HG03432 (cell line): ENCODE data around the gene OARD1.

ENCODE experiments used
- ATAC-seq: cut with Tn5 transposase; IDR thresholded peaks from one replicate; pipeline ENCODE4 v1.9.1; 2021; ENCODE audit warnings: mild to moderate bottlenecking, moderate library complexity; ENCODE audit not compliant: unreplicated experiment

The OARD1 gene

GRCh38 chr6:41075651-41076626, 3.8 kb upstream of the OARD1 start:
- ATAC-seq, result no peak

- ATAC-seq, result no peak
These were observed 2.7 kb upstream of the OARD1 start for GRCh38 chr6:41074692-41075436.

DNA sequence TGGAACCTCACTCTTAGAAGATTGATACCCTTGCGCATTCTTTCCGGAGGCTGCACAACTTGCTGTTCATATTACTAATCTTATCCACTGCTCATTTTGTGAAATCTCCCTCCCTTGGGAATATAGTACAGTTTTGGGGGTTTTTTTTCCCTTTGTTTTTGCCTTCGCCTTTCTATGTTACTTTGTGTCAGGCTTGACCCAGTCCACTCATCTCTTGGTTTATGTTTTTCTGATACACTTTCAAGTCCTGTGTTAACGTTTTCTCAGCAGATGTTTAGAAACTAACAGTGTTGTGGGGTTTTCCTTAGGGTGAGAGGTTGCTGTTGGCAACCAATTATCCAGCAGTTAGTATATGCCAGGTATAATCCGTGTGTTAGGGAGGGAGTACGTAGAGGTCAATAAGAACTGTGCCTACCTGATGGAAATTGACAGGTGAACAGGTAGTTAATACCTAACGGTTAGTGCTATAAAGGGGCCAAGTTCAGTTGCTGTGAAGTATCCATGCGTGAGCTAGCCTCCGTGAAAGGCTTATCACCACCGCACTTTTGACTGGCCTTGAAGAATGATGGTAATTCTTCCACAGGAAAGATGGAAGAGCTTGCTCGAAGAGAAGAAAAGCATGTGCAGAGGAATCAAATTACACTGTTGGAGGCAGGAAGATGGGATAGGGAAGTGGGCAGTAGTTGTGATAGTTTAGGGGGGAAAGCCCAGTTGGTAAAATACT, 2.0 kb upstream of the OARD1 start:
- no peak for ATAC-seq

DNA sequence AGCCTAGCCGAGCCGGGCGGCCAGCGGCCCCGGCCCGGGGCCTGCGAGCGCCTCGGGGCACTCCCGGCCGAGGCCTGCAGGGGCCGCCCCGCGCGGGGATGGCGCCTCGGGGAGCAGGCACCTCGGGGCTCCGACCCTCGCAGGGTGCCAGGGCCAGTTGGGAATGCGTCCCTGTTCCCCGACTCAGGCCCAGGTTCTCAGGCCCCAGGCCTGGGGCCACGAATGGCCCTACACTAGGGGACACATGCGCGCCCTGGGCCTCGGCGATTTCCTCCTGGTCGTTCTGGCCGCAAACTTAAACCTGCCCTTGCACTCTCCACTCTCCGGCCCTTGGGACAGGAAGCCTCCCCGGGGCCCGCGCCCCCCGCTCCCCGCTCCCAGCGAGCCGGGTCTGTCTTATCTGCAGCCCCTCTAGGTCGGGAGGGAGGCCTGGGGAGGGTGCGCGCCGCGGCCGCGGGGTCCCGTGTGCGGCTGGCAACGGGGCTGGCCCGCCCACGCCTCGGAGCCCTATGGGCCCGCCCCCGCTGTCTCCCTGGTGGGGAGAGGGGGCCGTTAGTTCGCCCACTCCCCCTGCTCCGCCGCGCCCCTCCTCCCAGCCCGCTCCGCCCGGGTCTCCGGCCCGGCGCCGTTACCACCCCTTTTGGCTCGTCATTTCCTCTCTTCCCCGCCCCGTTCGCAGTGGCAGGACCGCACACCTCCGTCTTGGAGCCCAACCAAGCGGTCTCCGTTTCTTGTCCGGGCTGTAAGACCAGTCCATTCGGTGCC, 1.2 kb upstream of the OARD1 start:
- peak; percentile 34 for ATAC-seq

- peak; percentile 68 for ATAC-seq
These were observed 663 bp upstream of the OARD1 start, which contains the start of gene NFYA for GRCh38 chr6:41072836-41073202. TSS of gene NFYA (plus strand) at chr6:41072974. CDS start at chr6:41079090, 6,116 bp downstream.

DNA sequence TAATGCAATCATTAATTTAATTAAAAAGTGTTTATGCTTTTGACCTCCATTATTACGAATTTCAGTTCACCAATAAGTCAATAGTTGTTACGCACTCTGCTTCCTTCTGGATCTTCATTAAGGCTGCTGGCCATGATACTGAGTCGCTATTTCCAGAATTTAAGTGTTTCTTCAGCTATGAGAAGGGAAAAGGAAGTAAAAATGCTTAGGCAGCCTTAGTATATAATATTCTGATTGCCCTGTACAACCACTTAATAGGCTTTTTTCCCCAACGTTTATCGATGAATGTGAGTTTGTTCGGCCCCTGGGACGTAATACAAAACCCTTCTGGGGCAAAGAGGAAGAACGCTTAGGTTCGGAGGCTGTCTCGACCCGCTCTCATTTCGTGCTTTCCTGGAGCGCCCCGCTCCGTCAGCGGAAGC, 644 bp downstream of the OARD1 start:
- no peak for ATAC-seq

- ATAC-seq, result no peak
These were observed 5.3 kb downstream of the OARD1 start for GRCh38 chr6:41066867-41067304.

DNA sequence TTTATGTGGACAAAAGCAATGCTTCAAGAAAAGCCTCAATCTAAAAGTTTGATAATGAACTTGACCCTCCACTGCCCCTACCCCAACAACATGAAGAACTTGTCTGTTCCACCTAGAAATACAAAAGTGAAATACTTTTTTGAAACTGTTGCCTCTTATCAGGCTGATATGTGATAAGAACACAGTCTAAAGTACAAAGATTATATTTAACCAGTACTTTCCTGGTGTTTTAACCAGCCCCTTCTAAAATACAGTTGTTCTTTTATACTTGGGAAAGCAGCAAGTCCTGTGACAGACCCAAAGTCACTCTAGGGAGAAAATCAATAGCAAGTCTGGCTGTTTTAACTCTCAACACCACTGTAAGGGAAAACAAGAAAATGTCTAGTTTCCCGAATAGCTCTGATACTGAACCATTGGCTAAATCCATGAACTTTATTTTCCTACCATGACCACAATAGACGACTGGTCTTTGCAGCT, 6.6 kb downstream of the OARD1 start:
- no peak for ATAC-seq

GRCh38 chr6:41064841-41065240, 7.3 kb downstream of the OARD1 start:
- no peak for ATAC-seq

GRCh38 chr6:41063884-41064285, 8.3 kb downstream of the OARD1 start:
- no peak for ATAC-seq

DNA sequence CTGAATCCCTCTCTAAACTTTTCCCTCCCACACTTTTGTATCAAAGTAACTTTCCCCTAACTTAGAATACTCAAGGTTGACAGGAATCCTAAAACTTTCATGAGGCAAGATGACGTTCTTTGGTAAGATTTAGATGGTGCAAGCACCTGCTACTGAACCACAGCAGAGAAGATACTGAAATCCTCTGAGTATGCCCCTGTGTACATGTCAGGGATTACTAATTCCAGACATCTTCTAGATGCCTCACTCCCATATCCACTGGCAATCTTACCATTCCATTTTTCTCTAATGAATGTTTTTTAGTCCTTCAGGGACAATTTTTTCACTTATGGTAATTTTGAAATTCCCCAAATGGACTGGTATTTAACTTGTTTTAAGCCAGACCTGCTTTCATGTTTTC, 10.1 kb downstream of the OARD1 start:
- ATAC-seq, result no peak

GRCh38 chr6:41061196-41061726, 10.9 kb downstream of the OARD1 start:
- no peak for ATAC-seq

DNA sequence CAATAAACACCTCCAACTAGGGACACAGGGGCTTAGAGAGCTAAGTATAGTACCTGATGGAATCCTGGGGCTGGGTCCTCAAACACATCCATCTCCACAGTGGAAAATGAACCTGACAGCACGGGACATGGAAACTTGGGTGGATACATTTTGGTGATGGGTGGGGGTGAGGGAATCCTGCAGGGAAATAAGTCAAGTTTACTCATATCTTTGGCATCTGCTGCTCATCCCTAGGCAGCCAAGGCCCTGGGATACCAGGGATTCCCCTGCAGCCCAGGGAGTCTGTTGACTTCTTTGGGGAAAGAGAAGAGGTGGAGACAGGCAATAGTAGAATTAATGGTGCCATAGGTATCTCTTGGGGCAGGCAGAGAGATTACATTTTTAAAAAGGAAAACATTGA, 12.6 kb downstream of the OARD1 start:
- no peak for ATAC-seq

DNA sequence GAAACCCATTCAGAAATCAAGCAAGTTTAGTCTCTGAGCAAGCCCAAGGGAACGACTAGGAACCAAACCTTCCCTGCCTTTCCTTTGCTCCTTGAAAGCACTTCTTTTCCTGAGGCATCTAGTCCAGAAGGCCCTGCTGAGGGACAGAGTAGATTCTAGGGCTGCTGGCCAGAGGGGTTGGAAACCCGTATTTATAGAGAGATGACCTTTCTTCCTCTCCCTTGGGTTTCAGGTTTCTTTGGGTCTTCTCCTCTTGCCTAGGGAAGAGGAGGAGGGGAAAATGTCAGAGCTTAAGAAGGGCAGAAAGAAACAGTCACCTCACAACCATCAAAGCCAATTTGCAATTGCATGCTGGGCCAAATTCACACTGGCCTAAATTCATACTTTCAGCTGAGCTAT, 13.4 kb downstream of the OARD1 start:
- ATAC-seq, result no peak

- no peak for ATAC-seq
These were observed 15.2 kb downstream of the OARD1 start for GRCh38 chr6:41056768-41057490.

DNA sequence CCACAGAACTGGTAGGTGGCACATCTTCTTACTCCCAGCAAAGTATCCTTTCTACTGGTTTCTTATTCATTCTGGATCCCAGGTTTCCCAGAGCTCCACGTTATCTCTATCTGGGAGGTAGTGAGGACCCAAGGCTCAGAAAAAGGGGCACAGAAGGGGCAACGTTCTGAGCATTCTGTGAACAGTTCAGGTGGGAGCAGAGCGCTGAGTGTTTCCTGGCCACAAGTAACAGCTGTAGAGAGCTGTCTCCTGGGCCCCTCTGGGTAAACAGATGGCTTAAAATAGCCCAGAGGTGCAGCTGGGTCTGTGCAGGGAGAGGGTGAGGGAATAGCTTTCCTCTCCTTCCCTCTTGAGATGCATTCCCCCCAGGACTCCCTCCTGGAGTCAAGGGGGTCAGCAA, 17.0 kb downstream of the OARD1 start:
- no peak for ATAC-seq

DNA sequence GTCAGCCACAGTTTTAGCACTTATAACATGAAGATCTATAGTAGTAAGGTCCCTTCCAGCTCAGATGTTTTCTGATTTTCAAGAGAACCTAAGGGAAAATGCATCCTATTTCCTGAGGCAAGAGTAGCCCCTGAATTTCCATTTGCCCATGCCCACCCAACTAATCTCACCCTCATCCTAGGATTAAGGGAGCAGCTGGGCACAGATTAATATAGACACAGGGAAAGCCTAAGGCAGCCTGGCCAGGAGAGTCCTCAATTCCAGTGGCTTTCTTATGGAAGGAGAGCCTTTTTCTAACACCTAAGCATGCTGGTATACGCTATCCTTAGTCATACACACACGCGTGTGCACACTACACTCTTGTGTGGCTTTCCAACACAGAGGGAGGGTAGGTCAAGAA, 17.6 kb downstream of the OARD1 start:
- no peak for ATAC-seq

GRCh38 chr6:41053041-41053440, 19.1 kb downstream of the OARD1 start, which contains the start of gene APOBEC2:
TSS of gene APOBEC2 (plus strand) at chr6:41053202. CDS start at chr6:41053348, 146 bp downstream.
- no peak for ATAC-seq

- ATAC-seq, result no peak
These were observed 20.3 kb downstream of the OARD1 start for GRCh38 chr6:41051873-41052272.
